ENCODE measurements around the gene KRTAP9-8.

- TF ChIP-seq CTCF (IDR thresholded peaks at IDR 0.05) (no peak), POLR2A (IDR thresholded peaks at IDR 0.05) (no peak)
Observed at GRCh38 chr17:41256291-41256685, 18.5 kb downstream of the KRTAP9-8 start.

Data from Peyer's patch (tissue), 4 donors.